ENCODE data around the gene TEC.

Gene TEC

GRCh38 chr4:48175806-48176205 lies 93.8 kb downstream of the TEC start:
- TF ChIP-seq GATA2 (IDR thresholded peaks at IDR 0.05; ENCODE audit: low read depth, low read length), result no peak
- no peak for TF ChIP-seq GATA3 (IDR thresholded peaks at IDR 0.05; ENCODE audit: low read depth, low read length)

- TF ChIP-seq GATA3 (IDR thresholded peaks at IDR 0.05; ENCODE audit: low read depth, low read length), result no peak
- TF ChIP-seq GATA2 (IDR thresholded peaks at IDR 0.05; ENCODE audit: low read depth, low read length), result no peak
These were observed 94.3 kb downstream of the TEC start for GRCh38 chr4:48175328-48175727.

- TF ChIP-seq GATA2 (IDR thresholded peaks at IDR 0.05; ENCODE audit: low read depth, low read length) (no peak), GATA3 (IDR thresholded peaks at IDR 0.05; ENCODE audit: low read depth, low read length) (no peak)
These were observed 96.3 kb downstream of the TEC start for GRCh38 chr4:48173056-48173991.

- TF ChIP-seq GATA3 (IDR thresholded peaks at IDR 0.05; ENCODE audit: low read depth, low read length) (no peak), GATA2 (IDR thresholded peaks at IDR 0.05; ENCODE audit: low read depth, low read length) (no peak)
These were observed 97.0 kb downstream of the TEC start for GRCh38 chr4:48172651-48173050.

- TF ChIP-seq GATA3 (IDR thresholded peaks at IDR 0.05; ENCODE audit: low read depth, low read length) (no peak), GATA2 (IDR thresholded peaks at IDR 0.05; ENCODE audit: low read depth, low read length) (no peak)
These were observed 100.0 kb downstream of the TEC start for GRCh38 chr4:48169636-48170035.

- no peak for TF ChIP-seq GATA2 (IDR thresholded peaks at IDR 0.05; ENCODE audit: low read depth, low read length)
- no peak for TF ChIP-seq GATA3 (IDR thresholded peaks at IDR 0.05; ENCODE audit: low read depth, low read length)
These were observed 101.9 kb downstream of the TEC start for GRCh38 chr4:48167538-48168263.

GRCh38 chr4:48163746-48164145 lies 105.9 kb downstream of the TEC start:
- no peak for TF ChIP-seq GATA2 (IDR thresholded peaks at IDR 0.05; ENCODE audit: low read depth, low read length)
- TF ChIP-seq GATA3 (IDR thresholded peaks at IDR 0.05; ENCODE audit: low read depth, low read length), result no peak

GRCh38 chr4:48162162-48162561 lies 107.5 kb downstream of the TEC start:
- TF ChIP-seq GATA3 (IDR thresholded peaks at IDR 0.05; ENCODE audit: low read depth, low read length) (no peak), GATA2 (IDR thresholded peaks at IDR 0.05; ENCODE audit: low read depth, low read length) (no peak)

- no peak for TF ChIP-seq GATA3 (IDR thresholded peaks at IDR 0.05; ENCODE audit: low read depth, low read length)
These were observed 112.4 kb downstream of the TEC start for GRCh38 chr4:48157271-48157670.

GRCh38 chr4:48156423-48156822 lies 113.2 kb downstream of the TEC start:
- TF ChIP-seq GATA2 (IDR thresholded peaks at IDR 0.05; ENCODE audit: low read depth, low read length) (no peak), GATA3 (IDR thresholded peaks at IDR 0.05; ENCODE audit: low read depth, low read length) (no peak)

GRCh38 chr4:48153791-48154550 lies 115.7 kb downstream of the TEC start:
- TF ChIP-seq GATA3 (IDR thresholded peaks at IDR 0.05; ENCODE audit: low read depth, low read length), result no peak
- no peak for TF ChIP-seq GATA2 (IDR thresholded peaks at IDR 0.05; ENCODE audit: low read depth, low read length)

- TF ChIP-seq GATA3 (IDR thresholded peaks at IDR 0.05; ENCODE audit: low read depth, low read length) (no peak), GATA2 (IDR thresholded peaks at IDR 0.05; ENCODE audit: low read depth, low read length) (no peak)
These were observed 117.4 kb downstream of the TEC start for GRCh38 chr4:48152259-48152658.

GRCh38 chr4:48149827-48150370 lies 119.7 kb downstream of the TEC start:
- TF ChIP-seq GATA3 (IDR thresholded peaks at IDR 0.05; ENCODE audit: low read depth, low read length) (no peak), GATA2 (IDR thresholded peaks at IDR 0.05; ENCODE audit: low read depth, low read length) (no peak)

GRCh38 chr4:48147621-48148020 lies 122.0 kb downstream of the TEC start:
- TF ChIP-seq GATA3 (IDR thresholded peaks at IDR 0.05; ENCODE audit: low read depth, low read length), result no peak

All from SH-SY5Y (cell line).